GM19452 (cell line): Measurements from ENCODE around the gene MAST4.
"Not testable (repeated sequence)": the region's sequence is repeated elsewhere in the genome, so short reads cannot be mapped to it uniquely, and the experiment has no call there.

Source experiments
- ATAC-seq: cut with Tn5 transposase; IDR thresholded peaks from one replicate; pipeline ENCODE4 v1.9.1; 2021; ENCODE audit not compliant: unreplicated experiment

Gene MAST4

DNA sequence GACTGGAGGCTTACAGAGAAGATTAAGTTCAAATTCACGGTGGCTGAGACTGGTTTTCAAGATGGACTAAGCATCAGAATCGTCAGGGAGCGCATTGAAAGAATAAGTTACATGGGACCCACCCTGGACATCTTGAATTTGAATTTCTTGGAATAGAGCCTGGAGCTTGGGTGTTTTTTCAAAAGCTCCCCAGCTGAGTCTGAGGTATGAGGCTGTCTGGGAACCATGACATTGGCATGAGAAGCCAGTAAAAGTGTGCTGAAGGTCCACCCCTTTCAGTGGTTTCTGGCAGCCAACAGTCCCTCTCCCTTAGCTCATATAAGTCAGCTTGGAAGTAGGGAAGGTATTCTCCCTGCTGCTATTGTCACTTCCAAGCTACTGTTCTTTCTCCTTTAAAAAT lies 97.8 kb downstream of the MAST4 start:
- ATAC-seq: no peak

DNA sequence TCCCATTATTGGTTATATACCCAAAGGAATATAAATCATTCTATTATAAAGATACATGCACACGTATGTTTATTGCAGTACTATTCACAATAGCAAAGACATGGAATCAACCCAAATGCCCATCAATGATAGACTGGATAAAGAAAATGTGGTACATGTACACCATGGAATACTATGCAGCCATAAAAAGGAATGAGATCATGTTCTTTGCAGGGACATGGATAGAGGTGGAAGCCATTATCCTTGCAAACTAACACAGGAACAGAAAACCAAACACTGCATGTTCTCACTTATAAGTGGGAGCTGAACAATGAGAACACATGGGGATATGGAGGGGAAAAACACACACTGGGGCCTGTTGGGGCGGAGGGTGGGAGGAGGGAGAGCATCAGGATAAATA lies 99.6 kb downstream of the MAST4 start:
- ATAC-seq: not testable (repeated sequence)

DNA sequence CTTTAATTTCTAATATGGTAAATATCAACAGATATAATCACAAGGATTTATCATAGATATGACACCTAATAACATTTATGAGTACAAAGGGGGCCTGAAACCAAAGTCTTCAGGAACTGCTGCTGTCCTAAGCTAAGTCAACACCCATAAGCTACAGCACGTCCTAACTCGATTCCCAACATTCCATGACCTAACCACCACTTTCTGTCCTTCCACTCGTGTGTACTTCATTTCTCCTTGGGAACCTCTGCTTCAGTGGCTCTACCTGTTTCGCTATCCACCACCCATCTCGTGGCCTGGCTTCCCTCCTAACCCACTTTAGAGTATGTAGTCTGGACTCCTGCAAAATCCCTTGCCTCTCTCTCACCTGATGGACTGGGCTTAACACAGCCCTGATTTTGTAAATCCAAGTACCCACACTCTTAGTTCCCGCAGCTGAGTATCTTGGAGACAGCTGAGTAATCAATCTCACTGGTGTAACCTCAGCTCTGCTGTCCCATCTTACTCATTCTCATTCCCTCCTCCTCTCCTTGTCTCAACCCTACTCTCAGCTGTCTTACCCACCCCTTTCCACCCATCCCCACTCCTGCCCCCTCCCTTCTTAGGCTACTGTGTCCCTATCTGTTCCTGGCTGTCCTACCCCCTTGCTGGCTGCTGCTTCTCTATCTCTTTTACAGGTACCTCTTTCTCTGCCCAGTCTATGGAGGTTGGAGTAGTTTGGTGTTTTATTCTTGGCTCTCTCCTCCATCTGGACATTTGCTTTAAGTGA lies 101.8 kb downstream of the MAST4 start:
- no peak for ATAC-seq

DNA sequence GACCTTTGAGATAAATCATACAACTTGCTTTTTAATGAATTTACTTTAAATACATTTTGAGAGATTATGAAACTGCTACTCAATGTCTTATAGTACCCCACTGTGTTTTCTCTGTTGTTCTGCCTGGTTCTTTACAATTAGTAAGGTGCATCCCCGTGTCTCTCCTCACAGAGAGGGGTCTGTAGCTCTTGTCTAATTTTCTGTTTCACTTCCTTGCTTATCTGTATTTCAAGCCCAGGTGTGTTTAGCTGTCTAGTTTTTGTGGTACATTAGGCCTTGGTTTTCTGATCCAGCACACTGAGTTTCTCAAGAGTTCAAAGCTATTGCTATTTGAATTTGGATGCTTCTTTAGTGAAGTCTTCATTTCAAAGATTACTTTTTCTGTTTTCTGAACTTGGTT lies 105.1 kb downstream of the MAST4 start:
- no peak for ATAC-seq

DNA sequence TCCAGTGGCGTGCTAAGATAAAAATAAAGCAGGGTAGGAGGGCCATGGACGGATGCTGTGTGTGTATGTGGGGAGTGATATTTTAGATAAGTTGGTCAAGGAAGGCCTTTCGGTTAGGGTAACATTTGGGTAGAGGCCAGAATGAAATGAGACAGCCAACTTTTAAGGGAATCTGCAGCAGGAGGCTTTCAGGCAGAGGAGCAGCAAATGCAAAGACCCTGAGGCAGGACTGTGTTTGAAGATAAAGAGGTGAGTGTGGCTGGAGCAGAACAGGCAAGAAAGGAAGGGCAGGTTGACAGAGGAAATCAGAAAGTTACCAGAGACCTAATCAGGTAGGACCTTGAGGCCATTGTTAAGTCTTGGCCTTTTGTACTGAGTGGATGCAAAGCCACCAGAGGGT lies 106.2 kb downstream of the MAST4 start:
- no peak for ATAC-seq

DNA sequence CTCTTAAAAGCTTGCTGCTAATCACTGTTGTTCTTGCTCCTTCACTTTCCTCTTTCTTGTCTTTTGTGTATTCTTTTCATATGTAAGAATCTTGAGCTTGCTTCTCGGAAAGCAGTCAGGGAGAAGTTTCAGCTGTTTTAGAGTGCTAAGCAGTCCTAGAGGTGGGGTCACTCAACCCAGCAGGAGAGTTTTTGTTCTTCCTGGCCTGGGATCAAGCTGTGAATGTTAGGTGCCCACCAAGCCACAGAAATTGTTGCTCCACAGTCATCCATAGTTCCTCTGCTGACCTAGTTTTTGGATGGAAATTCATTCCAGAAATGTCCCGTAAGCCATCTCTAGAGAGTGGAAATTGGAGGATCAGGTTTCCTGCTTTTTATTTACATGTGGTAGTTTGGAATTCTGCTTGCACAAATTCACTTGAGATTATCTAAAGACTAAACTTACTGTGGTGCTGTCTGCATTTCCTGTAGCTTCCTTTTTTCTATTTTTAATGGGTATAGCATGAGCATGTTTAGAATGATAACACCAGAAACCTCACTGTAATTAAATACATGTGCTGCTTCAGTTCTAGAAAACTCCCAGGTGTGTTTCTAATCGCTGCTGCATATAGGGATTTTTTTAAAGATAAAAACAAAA lies 108.7 kb downstream of the MAST4 start:
- no peak for ATAC-seq

DNA sequence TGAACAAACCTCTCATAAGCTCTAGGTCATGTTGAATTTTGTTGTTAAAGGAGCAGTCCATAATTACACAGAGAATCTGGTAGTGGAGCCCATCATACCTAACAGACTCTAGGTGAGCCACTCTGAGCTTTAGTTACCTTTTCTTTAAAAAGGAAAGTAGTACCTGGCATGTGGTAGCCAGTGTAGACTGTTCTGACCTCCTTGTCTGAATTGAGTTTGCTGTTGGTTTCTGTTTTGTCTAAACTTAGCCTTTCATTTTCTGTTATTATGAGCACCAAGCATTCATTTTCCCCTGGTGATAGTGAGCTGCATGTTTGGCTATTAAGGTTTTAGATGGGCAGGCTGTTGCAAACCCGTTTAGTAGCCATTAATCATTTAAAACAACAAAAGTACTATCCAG lies 112.2 kb downstream of the MAST4 start:
- no peak for ATAC-seq

DNA sequence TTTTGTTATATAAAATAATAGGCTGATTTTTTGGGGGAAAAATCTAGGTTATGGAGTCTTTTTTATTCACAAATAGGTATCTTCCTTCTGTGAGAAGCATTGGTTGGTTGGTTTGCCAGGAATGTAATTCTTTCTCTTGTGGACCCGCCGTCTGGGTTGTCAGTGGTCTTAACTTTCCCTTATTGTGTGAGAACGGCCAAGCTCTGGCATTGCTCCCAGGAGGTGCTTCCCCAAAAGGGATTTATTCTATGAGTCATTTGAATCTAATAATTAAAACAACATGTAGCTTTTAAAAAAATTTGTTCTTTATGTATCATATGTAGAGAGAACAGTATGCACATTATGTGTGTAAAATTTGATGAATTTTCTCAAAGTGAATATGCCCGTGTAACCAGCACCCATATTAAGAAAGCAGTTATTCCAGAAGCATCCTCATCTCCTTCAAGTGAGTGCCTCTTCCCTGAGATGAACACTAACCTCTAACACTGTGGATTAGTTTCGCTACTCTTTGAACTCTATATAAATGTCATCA lies 114.4 kb downstream of the MAST4 start:
- no peak for ATAC-seq

DNA sequence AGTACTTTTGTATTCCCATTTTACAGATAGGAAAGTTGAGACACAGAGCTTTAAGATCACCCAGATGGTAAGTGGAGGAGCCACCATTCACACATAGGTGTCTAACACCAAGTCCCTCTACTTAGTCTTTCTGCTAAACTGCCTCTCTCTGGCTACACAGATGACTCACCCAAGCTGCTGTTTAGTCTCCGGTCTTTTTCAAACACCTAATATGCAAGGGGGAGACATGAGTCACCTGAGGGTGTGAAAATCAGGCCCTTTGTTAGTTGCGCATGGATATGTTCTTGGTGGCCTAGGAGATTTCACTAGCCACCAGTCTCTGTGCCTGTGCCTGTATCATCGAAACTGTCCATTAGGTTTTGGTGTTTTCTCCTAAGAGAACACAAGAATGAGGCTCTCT lies 117.8 kb downstream of the MAST4 start:
- no peak for ATAC-seq

DNA sequence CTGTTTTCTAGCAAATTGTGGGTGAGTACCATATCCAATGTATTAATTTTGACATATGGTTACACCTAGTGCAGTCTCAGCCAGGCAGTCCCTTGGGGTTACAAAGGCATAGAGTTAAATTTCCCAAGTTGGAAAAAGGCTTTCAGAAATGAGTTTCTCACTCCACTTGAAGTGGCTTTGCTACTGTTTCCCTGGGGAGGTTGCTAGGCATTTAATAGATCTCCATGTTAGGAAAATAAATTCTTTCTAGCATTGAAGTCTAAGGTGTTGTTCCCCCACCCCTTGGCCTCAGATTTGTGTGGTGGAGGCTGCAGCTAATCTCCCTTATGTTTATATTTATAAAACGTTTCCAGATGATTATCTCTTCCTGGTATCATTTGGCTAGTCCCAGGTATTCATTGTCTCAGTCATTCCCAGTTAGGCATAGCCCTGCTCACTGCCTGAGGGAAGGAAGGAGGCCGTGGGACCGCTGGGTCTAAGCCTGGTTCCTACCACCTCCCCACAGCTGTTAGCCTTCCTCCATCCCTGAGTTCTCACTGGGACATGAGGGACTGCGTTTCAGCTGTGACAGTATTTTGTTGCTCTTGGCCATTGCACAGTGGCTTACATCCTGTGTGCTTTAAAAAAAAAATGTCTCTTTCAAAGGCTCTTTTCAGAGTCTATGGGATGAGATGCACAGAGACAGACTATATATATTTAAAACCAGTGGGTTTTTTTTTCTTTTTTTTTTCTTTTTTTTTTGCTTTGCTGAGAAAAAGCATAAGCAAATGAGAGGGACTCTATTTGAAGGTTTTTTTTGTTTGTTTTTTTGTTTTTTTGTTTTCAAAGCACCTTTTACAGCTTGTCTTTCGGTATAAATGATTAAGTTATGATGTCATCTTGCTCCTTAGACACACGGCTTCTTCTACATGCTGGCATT lies 121.5 kb downstream of the MAST4 start:
- ATAC-seq: no peak

DNA sequence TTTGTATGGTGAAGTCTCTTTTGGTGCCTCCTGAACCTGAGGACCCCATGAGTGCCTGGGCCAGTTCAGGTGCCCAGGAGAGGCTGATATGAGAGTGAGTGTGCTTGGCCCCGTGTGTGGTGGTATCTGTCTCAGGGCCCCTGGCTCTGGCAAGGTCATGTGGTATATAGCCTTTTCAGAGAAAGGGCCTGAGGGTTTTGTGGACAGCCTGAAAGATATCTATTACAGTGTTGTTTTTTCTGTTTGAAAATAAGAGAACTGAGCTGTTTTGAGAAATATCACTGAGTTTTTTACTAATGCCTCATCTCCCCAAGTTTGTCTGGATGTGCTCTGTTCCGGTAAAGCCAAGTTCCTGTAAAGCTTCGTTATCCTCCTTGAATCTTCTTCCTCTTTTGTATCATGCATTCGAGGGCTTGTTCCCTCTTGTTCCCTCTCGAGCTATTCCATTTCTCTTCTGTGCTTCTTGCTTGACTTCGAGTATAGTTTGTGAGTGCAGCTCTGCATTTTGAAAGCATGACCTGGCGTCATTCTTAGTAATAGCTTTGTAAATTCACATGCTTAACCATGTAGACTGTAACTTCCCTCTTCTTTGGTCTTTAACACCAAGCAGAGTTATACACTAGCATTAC lies 122.3 kb downstream of the MAST4 start:
- ATAC-seq: no peak

DNA sequence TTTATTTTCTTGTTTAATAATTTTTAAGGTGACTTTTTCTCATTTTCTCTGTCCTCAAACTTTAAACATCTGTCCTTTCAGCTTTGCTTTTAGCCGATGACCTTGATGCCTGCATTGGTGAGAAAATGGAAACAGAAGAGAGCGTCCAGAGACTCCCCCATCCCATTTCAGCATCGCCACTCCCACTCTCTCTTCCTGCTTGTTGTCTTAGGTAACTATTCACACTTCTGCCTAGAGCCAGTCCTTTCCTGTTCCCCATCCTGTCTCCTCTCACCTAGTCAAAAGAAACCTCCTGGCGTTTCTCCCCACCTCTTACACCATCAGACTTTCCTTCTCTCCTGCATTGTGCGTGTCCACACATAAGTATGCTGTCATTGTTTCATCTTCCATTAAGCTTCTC lies 124.6 kb downstream of the MAST4 start:
- no peak for ATAC-seq

DNA sequence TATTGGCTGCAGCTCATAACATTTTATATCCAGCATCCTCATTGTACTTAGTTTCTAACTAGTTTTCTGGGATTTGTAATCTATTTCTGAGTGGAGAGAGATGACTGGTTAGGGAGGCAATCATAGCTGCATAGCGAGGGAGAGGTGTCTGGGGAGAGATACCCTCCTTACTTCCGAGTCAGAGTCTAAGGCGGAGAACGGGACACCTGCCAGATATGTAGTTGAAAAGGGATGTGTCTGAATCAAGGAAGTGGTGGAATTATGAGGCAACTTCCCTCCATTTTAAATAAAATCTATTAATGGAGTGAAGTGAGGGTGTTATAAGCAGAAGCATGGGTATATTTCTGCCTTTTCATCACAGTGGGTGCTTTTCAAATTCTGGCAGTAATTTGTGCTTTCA lies 126.5 kb downstream of the MAST4 start:
- ATAC-seq: no peak

DNA sequence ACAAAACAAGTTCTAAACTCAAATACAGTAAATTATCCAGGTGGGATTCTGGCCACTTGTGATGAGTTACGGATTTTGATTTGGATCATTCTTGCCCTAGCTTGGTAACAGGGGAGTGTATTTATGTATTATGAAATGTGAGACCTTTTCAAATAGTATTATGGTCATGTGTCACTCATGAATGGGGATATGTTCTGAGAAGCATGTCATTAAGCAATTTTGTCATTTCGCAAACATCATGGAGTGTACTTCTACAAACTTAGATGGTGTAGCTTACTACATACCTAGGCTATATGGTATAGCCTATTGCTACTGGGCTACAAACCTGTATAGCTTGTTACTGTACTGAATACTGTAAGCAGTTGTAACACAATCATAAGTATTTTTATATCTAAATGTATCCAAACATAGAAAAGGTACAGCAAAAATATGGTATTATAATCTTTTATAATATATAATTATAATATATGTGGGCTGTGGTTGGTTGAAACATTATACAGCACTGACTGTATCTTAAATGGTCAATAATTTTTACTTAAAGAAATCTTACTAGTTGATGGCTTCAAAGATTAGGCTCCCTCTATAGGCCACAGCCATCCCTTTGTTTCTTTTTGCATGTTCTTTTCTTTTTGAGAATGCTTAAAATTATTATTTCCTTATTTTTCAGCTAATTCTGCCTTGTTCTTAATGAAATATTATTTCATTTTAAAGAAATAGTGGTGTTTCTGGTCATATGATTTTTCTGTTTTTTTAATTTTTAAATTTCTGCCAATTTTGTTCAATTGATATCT lies 128.4 kb downstream of the MAST4 start:
- ATAC-seq: no peak

DNA sequence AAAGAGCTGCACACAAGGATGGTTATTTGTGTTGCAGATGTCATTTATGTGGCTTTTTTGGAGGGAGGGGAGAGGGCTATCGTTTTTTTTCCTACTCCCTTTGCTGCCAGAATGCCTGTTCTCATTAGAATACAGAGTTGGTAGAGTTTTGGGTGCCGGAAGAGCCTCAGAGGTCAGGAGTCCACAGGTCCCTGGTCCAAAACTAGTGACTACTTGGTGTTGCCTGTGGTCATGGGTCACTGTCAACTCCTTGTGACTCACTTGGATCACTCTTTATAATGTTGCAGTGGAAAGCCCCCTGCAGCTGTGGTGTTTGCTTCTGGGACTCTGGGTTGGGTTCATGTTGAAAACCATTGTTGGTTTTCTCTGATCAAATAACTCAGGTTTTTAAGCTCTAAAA lies 131.4 kb downstream of the MAST4 start:
- no peak for ATAC-seq

DNA sequence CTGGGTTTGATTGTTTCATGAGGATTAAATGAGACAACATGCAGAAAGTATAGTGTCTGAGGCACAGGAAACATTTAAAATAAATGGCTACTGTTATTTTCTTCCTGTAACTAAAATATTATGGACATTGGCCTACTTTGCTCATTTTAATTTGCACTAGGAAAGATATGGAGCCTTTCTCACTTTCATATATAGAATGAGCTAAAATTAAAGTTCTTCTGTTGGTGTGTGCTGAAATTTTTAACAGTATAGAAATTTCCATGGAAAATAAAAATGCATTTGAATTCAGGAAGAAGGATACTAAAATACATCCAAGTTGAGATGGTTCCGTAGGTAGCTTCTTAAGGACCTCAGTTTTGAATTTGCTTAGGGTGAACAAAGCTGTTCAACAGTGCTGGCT lies 131.9 kb downstream of the MAST4 start:
- ATAC-seq: no peak

DNA sequence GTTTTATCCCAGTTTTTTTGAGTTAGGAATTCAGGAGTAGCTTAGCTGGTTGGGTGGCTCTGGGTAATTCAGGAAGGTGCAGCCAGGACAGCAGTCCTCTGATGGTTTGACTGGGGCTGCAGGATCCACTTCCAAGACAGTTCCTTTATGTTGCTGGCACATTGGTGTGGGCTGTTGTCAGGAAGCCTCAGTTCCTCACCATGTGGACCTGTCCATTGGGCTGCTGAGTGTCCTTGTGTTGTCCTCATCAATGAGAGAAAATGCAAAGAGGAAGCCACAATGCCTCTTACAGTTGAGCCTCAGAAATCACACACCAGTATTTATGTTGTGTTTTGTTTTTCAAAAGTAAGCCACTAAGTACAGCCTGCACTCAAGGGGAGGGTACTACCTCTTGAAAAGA lies 140.9 kb downstream of the MAST4 start:
- ATAC-seq: no peak

DNA sequence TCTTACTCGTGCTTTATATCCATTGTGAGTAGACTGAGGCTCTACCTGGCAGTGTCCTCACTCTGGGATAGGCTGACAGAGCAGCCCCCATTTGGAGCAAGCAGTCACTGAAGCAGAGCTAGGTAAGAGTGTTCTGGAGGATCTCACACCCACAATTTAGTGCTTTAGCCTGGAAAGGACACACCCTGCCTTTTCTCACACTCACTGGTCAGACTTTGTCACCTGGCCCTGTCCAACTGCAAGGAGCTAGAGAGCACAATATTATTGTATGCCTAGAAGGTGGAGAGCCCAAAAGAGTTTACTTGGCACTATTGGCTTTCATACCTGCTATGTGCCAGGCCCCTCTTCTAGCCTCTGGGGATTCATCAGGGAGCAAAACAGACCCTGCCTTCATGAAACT lies 141.9 kb downstream of the MAST4 start:
- no peak for ATAC-seq

DNA sequence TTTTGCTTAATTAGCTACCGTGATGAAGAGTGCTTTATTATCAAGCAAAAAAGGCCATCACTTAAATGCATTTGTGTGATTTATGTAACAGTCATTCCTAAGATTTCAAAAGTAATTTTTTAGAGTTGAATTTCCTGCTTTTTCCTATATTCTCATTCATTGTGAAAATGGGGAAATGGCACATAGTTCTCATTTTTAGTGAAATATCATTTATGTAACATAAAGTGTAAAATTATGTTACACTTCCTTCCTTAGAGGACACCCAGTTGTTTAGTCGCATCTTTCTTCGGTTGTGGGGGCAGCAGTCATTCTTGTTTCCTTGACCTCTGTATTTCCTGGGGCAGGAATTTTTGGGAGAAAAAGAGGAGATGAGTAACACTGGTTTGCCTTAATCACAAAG lies 142.8 kb downstream of the MAST4 start:
- no peak for ATAC-seq

DNA sequence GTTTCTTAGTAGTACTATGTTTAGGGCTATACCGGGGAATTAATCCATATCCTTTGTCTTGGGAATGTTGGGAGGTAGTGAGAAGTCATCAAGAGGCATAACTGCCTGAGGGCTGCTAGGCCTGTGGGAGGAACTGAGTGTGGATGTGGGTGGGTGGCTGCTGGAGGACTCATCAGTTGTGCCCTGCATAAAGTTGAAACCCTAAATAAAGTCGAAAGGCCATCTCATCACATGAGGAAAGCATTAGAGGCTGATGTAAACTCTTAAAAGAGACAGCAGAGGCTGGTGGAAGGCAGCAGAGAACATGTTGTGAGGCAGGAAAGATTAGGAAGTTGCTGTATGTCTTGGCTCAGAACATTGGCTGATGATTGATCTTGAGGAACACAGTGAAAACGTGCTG lies 143.8 kb downstream of the MAST4 start:
- no peak for ATAC-seq
